T47D (cell line): ENCODE results near the gene EYS.
"Not testable (repeated sequence)": the region's sequence is repeated elsewhere in the genome, so short reads cannot be mapped to it uniquely, and the experiment has no call there.

ENCODE experiments used
- DNase-seq, 2 experiments: peaks; one replicate each; pipeline versions ENCODE4 v3.0.0 to v3.0.0-alpha.2; 2011 to 2012; ENCODE audit warnings: low read depth in 1 of 2, low spot score in 1 of 2
- JUND ChIP-seq: IDR thresholded peaks from 2 replicates; pipeline ENCODE4 v1.6.1; 2012; ENCODE audit warnings: low read depth
- in situ Hi-C: cut with HindIII; loops from 2 replicates; pipeline ENCODE4 v1.10.0; 2016; ENCODE audit warnings: low sequenced_read_pairs, low pct_unique_long_range_greater_than_20kb

Gene EYS

GRCh38 chr6:65524232-65524631 is 182.8 kb downstream of the EYS start:
- in situ Hi-C loops, result no loop called here
- no peak for TF ChIP-seq JUND

GRCh38 chr6:65505736-65506135 is 201.3 kb downstream of the EYS start:
- in situ Hi-C loops, result no loop called here
- no peak for TF ChIP-seq JUND
- no peak for DNase-seq

More at GRCh38 chr6:65524232-65524631, 182.8 kb downstream of the EYS start:
- DNase-seq, result no peak

GRCh38 chr6:65501045-65501444 is 206.0 kb downstream of the EYS start:
- no peak for DNase-seq
- TF ChIP-seq JUND, result no peak
- in situ Hi-C loops, result no loop called here

GRCh38 chr6:65483652-65484051 is 223.4 kb downstream of the EYS start:
- DNase-seq, in situ Hi-C loops: not testable (repeated sequence)

- TF ChIP-seq JUND, result no peak
- no peak for DNase-seq
- in situ Hi-C loops, result no loop called here
Measured at GRCh38 chr6:65469650-65470049, 237.4 kb downstream of the EYS start.

GRCh38 chr6:65468307-65468706 is 238.7 kb downstream of the EYS start:
- in situ Hi-C loops, result no loop called here
- TF ChIP-seq JUND, result no peak
- no peak for DNase-seq

- in situ Hi-C loops, result no loop called here
- no peak for DNase-seq
- TF ChIP-seq JUND, result no peak
Measured at GRCh38 chr6:65461121-65461520, 245.9 kb downstream of the EYS start.

- in situ Hi-C loops, result no loop called here
- DNase-seq, result no peak
- no peak for TF ChIP-seq JUND
Measured at GRCh38 chr6:65452333-65452732, 254.7 kb downstream of the EYS start.

GRCh38 chr6:65450451-65450850 is 256.6 kb downstream of the EYS start:
- no peak for TF ChIP-seq JUND
- DNase-seq, result no peak
- in situ Hi-C loops, result no loop called here

GRCh38 chr6:65449926-65450325 is 257.1 kb downstream of the EYS start:
- no peak for TF ChIP-seq JUND
- DNase-seq, result no peak
- in situ Hi-C loops, result no loop called here

GRCh38 chr6:65448866-65449265 is 258.2 kb downstream of the EYS start:
- no peak for DNase-seq
- no peak for TF ChIP-seq JUND
- in situ Hi-C loops, result no loop called here

GRCh38 chr6:65436281-65436680 is 270.7 kb downstream of the EYS start:
- no peak for TF ChIP-seq JUND
- in situ Hi-C loops, result no loop called here
- no peak for DNase-seq

GRCh38 chr6:65416621-65417020 is 290.4 kb downstream of the EYS start:
- no peak for DNase-seq
- in situ Hi-C loops, result no loop called here
- TF ChIP-seq JUND, result no peak

- TF ChIP-seq JUND, result no peak
- in situ Hi-C loops, result no loop called here
- DNase-seq, result no peak
Measured at GRCh38 chr6:65410309-65410708, 296.7 kb downstream of the EYS start.
